Measurements from ENCODE around the gene KARS1. TPM values are rescaled to one million over a fixed set of nuclear protein-coding genes. Genes with fewer than 3 reads are reported as not detected.

The KARS1 gene
- total and polyA plus RNA-seq, 4 donors = 74.8 to 107 (median 99.9) TPM

DNA sequence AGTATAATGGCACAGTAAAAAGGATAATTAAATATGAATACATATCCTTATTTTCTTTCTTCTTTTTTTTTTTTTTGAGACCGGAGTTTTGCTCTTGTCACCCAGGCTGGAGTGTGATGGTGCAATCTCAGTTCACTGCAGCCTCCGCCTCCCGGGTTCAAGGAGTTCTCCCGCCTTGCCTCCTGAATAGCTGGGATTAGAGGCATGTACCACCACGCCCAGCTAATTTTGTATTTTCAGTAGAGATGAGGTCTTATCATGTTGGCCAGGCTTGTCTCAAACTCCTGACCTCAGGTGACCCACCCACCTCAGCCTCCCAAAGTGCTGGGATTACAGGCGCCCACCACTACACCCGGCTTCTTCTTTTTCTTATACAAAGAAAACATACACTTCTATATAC is 69.3 kb downstream of the KARS1 start:
- Histone ChIP-seq H3K36me3 (ENCODE audit: control insufficient read depth in 4 of 4, insufficient read depth in 4 of 4, low read length in 4 of 4) (peaks cover 18 to 37% (median 33%) of the 10 kb centered on the region in 4 donors), H3K4me1 (ENCODE audit: control insufficient read depth in 5 of 5, insufficient read depth in 5 of 5, low read length in 5 of 5) (peaks cover 0 to 9% (median 0%) of the 10 kb centered on the region in 5 donors), H3K4me3 (no peak overlapping the region), H3K27ac (ENCODE audit: low read depth in 1 of 2, low read length in 1 of 2) (no peak overlapping the region), H3K9ac (ENCODE audit: insufficient read depth in 1 of 2, low read length in 2 of 2) (no peak overlapping the region), H3K9me3 (ENCODE audit: control insufficient read depth in 4 of 4, insufficient read depth in 3 of 4, low read length in 3 of 4) (no peaks in the 10 kb centered on the region), H3K27me3 (ENCODE audit: control insufficient read depth in 3 of 3, insufficient read depth in 3 of 3, low read length in 2 of 3) (no peaks in the 10 kb centered on the region)
- DNase-seq (no peak), ATAC-seq (ENCODE audit: insufficient read depth, low FRiP score) (no peak)
- WGBS, 2 donors = 93 to 96% methylated on average over 7 of the region's 7 CpGs
- TF ChIP-seq CTCF (IDR thresholded peaks at IDR 0.05; ENCODE audit: control extremely low read depth, extremely low read depth) = no peak

Other genes with a start within 250 kb of the KARS1 start
- 100 to 1,000 TPM in 1 of 2 donors, 10 to 100 TPM in 1; 44.8 to 105 TPM for gene CFDP1, start 214.2 kb downstream of the KARS1 start, total RNA-seq
- gene CFDP1, start 214.2 kb downstream of the KARS1 start, polyA plus RNA-seq = 10 to 100 TPM; 62.1 to 66.1 TPM
- gene TMEM170A, start 183.0 kb downstream of the KARS1 start, total RNA-seq = 10 to 100 TPM; 20.2 to 37.9 TPM
- 10 to 100 TPM in 1 of 2 donors, 1 to 10 TPM in 1; 8.2 to 10.3 TPM for gene TMEM170A, start 183.0 kb downstream of the KARS1 start, polyA plus RNA-seq
- 1 to 10 TPM; 4.5 to 8.5 TPM for gene CHST6, start 152.2 kb downstream of the KARS1 start, total RNA-seq
- 1 to 10 TPM; 2.2 to 4.2 TPM for gene CHST6, start 152.2 kb downstream of the KARS1 start, polyA plus RNA-seq
- 1 to 10 TPM in 1 of 2 donors, not detected in 1; 1.3 TPM for gene CHST5, start 111.6 kb downstream of the KARS1 start, total RNA-seq
- under 1 TPM; 0.09 to 0.24 TPM for gene CHST5, start 111.6 kb downstream of the KARS1 start, polyA plus RNA-seq
- gene TMEM231, start 91.4 kb downstream of the KARS1 start, total RNA-seq = 10 to 100 TPM; 49.8 to 88.5 TPM
- gene TMEM231, start 91.4 kb downstream of the KARS1 start, polyA plus RNA-seq = 10 to 100 TPM in 1 of 2 donors, 1 to 10 TPM in 1; 9.3 to 20.6 TPM
- 100 to 1,000 TPM in 1 of 2 donors, 10 to 100 TPM in 1; 72.9 to 129 TPM for gene GABARAPL2, start 81.3 kb downstream of the KARS1 start, total RNA-seq
- gene GABARAPL2, start 81.3 kb downstream of the KARS1 start, polyA plus RNA-seq = 100 to 1,000 TPM in 1 of 2 donors, 10 to 100 TPM in 1; 79.6 to 180 TPM
- gene ADAT1, start 24.4 kb downstream of the KARS1 start, total RNA-seq = 10 to 100 TPM; 51.8 to 52.6 TPM
- 10 to 100 TPM; 14.2 to 26.8 TPM for gene ADAT1, start 24.4 kb downstream of the KARS1 start, polyA plus RNA-seq
- 10 to 100 TPM; 51.8 to 73.8 TPM for gene TERF2IP, start 108 bp upstream of the KARS1 start, total RNA-seq
- 10 to 100 TPM; 47.7 to 51.3 TPM for gene TERF2IP, start 108 bp upstream of the KARS1 start, polyA plus RNA-seq
- gene CPHXL2, start 29.3 kb upstream of the KARS1 start, total RNA-seq = not detected
- not detected for gene CPHXL2, start 29.3 kb upstream of the KARS1 start, polyA plus RNA-seq
- gene DUXB, start 53.8 kb upstream of the KARS1 start, total RNA-seq = not detected
- not detected for gene DUXB, start 53.8 kb upstream of the KARS1 start, polyA plus RNA-seq
- not detected for gene CPHXL, start 78.8 kb upstream of the KARS1 start, total RNA-seq
- not detected for gene CPHXL, start 78.8 kb upstream of the KARS1 start, polyA plus RNA-seq

Data from lung (tissue), 12 donors.